Ovary (tissue), 3 donors: ENCODE measurements around the gene PDE8A.

Experiments
- CTCF ChIP-seq, 3 donors: fragments of 450-650 bp in 2 of 3; fragments of 200-600 bp in 1 of 3; IDR thresholded peaks; one replicate each; pipeline versions ENCODE4 v1.5.1 to v1.8.0; 2016 to 2022; ENCODE audit warnings: antibody characterized with exemption in 3 of 3, mild to moderate bottlenecking in 1 of 3
- POLR2A ChIP-seq: fragments of 450-650 bp; IDR thresholded peaks from one replicate; pipeline ENCODE4 v1.6.1; 2017; ENCODE audit warnings: antibody characterized with exemption, mild to moderate bottlenecking, moderate library complexity
- donor health status: DM: no; HTN: no; CAD: no.

- TF ChIP-seq CTCF (IDR thresholded peaks at IDR 0.05) (no peak), POLR2A (no peak)
These were observed 147.0 kb downstream of the PDE8A start for GRCh38 chr15:85128621-85129020.
